Measurements from ENCODE around the gene SCIN. TPM values are rescaled to one million over a fixed set of nuclear protein-coding genes. Genes with fewer than 3 reads are reported as not detected.

Gene SCIN
- polyA plus RNA-seq, 1 donor: 4.3 TPM

DNA sequence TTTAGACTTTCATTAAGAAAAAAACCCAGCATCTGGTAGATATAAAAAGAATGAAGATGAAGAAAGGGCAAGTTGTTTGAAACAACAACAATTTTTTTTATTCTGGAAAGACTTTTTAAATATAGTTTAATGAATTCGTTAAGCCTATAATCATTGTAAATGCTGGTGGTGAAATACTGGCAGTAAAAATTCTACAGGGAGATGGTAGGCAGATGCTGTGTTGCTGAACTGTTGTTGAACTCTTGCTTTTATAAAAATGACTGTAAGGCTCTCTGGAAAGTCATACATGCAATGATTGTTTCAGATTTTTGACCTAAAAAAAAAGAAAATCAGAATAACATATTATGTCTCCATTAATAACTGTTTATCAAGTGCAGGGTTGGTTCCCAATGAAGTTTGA is 39.0 kb downstream of the SCIN start:
- Histone ChIP-seq H3K4me3 (ENCODE audit: low read length) (no peak overlapping the region), H3K9me3 (ENCODE audit: control insufficient read depth, low read depth, low read length) (no peaks in the 10 kb centered on the region), H3K27ac (ENCODE audit: low read length) (no peak overlapping the region), H3K36me3 (ENCODE audit: control insufficient read depth, insufficient read depth, low read length) (no peaks in the 10 kb centered on the region), H3K4me1 (ENCODE audit: control insufficient read depth, insufficient read depth, low read length) (no peaks in the 10 kb centered on the region), H3K27me3 (ENCODE audit: control insufficient read depth, insufficient read depth, low read length) (no peaks in the 10 kb centered on the region)
- DNase-seq: no peak
- WGBS (ENCODE audit: insufficient coverage, low lambda C conversion rate): no CpG with 5 or more reads among the region's 1 CpG

DNA sequence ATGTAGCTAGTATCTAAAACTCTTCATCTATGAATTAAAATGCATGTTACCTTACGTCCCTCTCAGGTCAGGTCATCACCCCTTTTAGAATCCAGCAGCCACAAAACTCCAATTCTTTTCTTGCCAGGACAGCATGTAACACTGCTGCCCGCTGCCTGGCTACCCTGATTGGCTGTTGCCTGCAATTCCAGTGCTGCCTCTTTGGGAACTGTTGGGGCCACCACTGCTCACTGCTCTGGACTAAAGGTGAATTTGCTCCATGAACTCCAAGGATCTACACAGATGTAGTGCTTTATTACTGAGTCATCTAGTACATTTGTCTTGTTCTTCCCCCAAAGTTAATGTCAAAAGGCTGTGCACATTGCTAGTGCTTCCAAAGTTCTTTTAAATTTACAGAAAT is 40.4 kb downstream of the SCIN start:
- Histone ChIP-seq H3K36me3 (ENCODE audit: control insufficient read depth, insufficient read depth, low read length) (no peaks in the 10 kb centered on the region), H3K4me1 (ENCODE audit: control insufficient read depth, insufficient read depth, low read length) (no peaks in the 10 kb centered on the region), H3K27me3 (ENCODE audit: control insufficient read depth, insufficient read depth, low read length) (no peaks in the 10 kb centered on the region), H3K9me3 (ENCODE audit: control insufficient read depth, low read depth, low read length) (no peaks in the 10 kb centered on the region), H3K27ac (ENCODE audit: low read length) (no peak overlapping the region), H3K4me3 (ENCODE audit: low read length) (no peak overlapping the region)
- no peak for DNase-seq
- no CpG with 5 or more reads among the region's 2 CpGs for WGBS (ENCODE audit: insufficient coverage, low lambda C conversion rate)

DNA sequence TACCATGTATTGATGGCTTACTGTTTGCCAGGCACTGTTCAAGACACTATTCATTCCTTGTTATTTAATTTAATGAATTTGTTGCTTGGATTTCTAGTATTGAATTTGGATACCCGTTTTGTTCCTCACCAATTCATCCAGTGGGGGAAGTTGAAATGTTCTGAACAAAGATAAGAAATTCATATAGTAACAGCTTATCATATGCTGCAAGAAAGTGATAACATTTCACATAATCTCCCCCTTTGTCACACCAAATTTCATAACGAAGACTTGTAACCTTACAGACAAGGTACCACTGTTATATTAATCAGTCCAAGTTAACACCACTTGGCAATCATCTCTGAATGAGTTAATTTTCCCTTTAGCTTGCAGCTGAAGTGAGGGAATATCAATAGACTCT is 42.1 kb downstream of the SCIN start:
- H3K4me1 ChIP-seq (ENCODE audit: control insufficient read depth, insufficient read depth, low read length): no peaks in the 10 kb centered on the region
- H3K9me3 ChIP-seq (ENCODE audit: control insufficient read depth, low read depth, low read length): no peaks in the 10 kb centered on the region
- no peaks in the 10 kb centered on the region for H3K27me3 ChIP-seq (ENCODE audit: control insufficient read depth, insufficient read depth, low read length)
- no peaks in the 10 kb centered on the region for H3K36me3 ChIP-seq (ENCODE audit: control insufficient read depth, insufficient read depth, low read length)
- WGBS (ENCODE audit: insufficient coverage, low lambda C conversion rate): 60% methylated on average over 1 of the region's 2 CpGs
- H3K27ac ChIP-seq (ENCODE audit: low read length): no peak overlapping the region
- no peak overlapping the region for H3K4me3 ChIP-seq (ENCODE audit: low read length)
- DNase-seq: no peak

DNA sequence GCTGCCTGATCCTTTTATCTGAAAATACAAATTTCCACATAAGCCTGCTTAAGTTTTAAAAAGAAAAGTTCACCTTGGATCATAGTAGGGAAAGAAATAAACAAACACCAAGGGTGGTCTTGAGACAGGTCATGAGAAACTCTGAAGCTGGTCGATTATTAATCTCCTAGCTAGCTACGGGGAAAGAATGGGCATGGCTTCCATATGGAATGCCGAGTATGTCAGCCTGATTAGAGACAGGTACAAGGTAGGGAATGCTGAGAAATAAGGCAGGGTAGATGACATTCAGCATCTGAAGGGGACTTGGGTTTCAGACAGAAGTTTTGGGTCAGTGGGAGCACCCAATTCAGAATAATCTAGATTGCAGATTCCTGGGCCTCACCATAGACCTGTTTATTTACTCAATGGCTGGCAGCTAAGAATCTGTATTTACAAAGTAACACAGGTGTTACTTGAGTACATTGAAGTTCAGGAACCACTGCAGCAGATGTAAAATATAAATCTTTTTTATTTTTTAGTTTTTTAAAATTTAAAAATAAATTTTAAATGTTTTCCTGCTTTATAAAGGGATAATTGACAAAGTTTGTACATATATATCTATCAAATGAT is 49.0 kb downstream of the SCIN start:
- Histone ChIP-seq H3K27ac (ENCODE audit: low read length) (no peak overlapping the region), H3K4me3 (ENCODE audit: low read length) (no peak overlapping the region), H3K4me1 (ENCODE audit: control insufficient read depth, insufficient read depth, low read length) (no peaks in the 10 kb centered on the region), H3K27me3 (ENCODE audit: control insufficient read depth, insufficient read depth, low read length) (no peaks in the 10 kb centered on the region), H3K9me3 (ENCODE audit: control insufficient read depth, low read depth, low read length) (no peaks in the 10 kb centered on the region), H3K36me3 (ENCODE audit: control insufficient read depth, insufficient read depth, low read length) (no peaks in the 10 kb centered on the region)
- no CpG with 5 or more reads among the region's 3 CpGs for WGBS (ENCODE audit: insufficient coverage, low lambda C conversion rate)
- DNase-seq: no peak

DNA sequence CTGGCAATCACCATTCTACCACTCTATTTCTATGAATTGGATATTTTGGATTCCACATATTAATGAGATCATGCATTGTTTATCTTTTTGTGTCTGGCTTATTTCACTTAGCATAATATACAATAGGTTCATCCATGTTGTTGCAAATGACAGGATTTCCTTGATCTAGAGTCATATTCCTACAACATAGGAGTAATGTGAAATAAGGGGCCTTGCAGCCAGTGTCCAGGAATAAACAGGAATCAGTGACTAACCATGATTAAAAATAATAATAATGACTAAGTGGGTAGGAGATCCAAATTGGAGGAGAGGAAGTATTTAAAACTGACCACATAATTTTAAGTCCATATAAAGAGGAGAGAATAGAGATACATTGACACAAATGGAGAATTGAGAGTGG is 49.9 kb downstream of the SCIN start:
- no peak overlapping the region for H3K4me3 ChIP-seq (ENCODE audit: low read length)

DNA sequence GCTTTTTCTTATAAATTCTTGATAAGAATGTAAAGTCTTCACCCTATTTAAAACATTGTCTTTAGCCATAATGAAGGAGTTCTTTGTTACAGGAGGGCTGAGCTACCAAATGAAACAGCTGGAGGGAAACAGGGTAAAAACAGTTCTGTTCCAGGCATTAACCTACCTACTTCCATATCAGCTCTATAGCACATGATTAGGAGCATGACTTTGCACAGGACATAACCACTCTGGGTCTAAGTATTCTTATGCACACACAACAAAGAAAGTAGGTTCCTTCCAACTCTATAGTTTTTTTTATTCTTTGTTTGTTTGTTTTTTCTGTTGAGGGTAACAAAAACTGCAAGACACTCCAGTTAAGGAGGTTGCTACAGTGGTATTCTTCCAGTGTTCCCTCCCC is 52.7 kb downstream of the SCIN start:
- Histone ChIP-seq H3K27ac (ENCODE audit: low read length) (no peak overlapping the region), H3K36me3 (ENCODE audit: control insufficient read depth, insufficient read depth, low read length) (no peaks in the 10 kb centered on the region), H3K27me3 (ENCODE audit: control insufficient read depth, insufficient read depth, low read length) (no peaks in the 10 kb centered on the region), H3K9me3 (ENCODE audit: control insufficient read depth, low read depth, low read length) (no peaks in the 10 kb centered on the region), H3K4me1 (ENCODE audit: control insufficient read depth, insufficient read depth, low read length) (no peaks in the 10 kb centered on the region), H3K4me3 (ENCODE audit: low read length) (no peak overlapping the region)
- no peak for DNase-seq

More for the DNA sequence above, 49.9 kb downstream of the SCIN start:
- Histone ChIP-seq H3K27me3 (ENCODE audit: control insufficient read depth, insufficient read depth, low read length) (no peaks in the 10 kb centered on the region), H3K27ac (ENCODE audit: low read length) (no peak overlapping the region), H3K9me3 (ENCODE audit: control insufficient read depth, low read depth, low read length) (no peaks in the 10 kb centered on the region), H3K36me3 (ENCODE audit: control insufficient read depth, insufficient read depth, low read length) (no peaks in the 10 kb centered on the region), H3K4me1 (ENCODE audit: control insufficient read depth, insufficient read depth, low read length) (no peaks in the 10 kb centered on the region)
- no peak for DNase-seq

DNA sequence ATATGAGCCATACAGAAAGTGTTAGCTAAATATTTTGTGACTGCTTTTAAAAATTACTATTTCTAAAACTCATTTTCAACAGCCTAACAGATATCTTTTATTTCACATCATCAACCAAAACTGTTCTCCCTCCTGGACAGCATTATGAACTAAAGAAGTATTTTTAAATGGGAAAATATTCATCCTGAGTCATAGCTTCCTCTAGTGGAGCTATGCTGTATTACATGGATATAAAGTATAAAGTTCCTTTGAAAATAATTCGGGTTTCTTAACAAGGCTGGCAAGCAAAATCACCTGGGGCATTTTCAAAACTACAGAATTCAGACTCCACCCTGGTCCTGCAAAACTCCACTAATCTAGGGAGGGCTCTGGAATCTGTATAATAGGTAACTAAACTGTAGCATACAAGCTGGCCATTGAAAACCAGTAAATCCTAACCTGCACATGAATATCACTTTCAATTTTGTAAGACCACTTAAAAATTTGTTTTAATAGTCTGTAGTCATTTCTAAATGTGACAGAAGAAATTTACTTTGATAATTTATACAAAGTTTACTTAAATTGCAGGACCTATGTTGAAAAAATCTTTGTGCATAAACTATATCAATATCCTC is 53.5 kb downstream of the SCIN start:
- H3K27ac ChIP-seq (ENCODE audit: low read length): no peak overlapping the region
- no peaks in the 10 kb centered on the region for H3K36me3 ChIP-seq (ENCODE audit: control insufficient read depth, insufficient read depth, low read length)
- no peak overlapping the region for H3K4me3 ChIP-seq (ENCODE audit: low read length)
- no peaks in the 10 kb centered on the region for H3K4me1 ChIP-seq (ENCODE audit: control insufficient read depth, insufficient read depth, low read length)
- no peaks in the 10 kb centered on the region for H3K27me3 ChIP-seq (ENCODE audit: control insufficient read depth, insufficient read depth, low read length)
- DNase-seq: no peak
- no peaks in the 10 kb centered on the region for H3K9me3 ChIP-seq (ENCODE audit: control insufficient read depth, low read depth, low read length)
- no CpG with 5 or more reads among the region's 1 CpG for WGBS (ENCODE audit: insufficient coverage, low lambda C conversion rate)

DNA sequence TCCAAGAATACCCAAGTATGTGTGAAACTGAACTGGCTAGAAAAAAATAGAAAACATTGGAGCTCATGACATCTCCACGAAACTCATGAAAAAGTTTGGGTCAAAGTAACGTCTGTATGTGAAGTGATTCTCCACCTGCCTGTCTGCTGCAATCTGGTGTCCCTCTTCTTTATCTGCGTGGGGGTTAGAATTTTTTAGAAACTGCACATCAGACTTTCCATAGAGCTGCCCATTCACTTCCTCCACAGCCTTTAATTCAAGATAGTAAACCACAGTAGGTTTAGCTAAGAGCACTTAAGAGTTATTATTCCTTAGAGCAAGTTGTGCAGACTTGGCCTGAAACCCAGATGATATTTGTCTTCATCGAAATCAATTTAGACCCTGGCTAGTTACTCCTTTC is 55.3 kb downstream of the SCIN start:
- Histone ChIP-seq H3K9me3 (ENCODE audit: control insufficient read depth, low read depth, low read length) (no peaks in the 10 kb centered on the region), H3K27ac (ENCODE audit: low read length) (no peak overlapping the region), H3K27me3 (ENCODE audit: control insufficient read depth, insufficient read depth, low read length) (no peaks in the 10 kb centered on the region), H3K4me1 (ENCODE audit: control insufficient read depth, insufficient read depth, low read length) (no peaks in the 10 kb centered on the region), H3K36me3 (ENCODE audit: control insufficient read depth, insufficient read depth, low read length) (no peaks in the 10 kb centered on the region), H3K4me3 (ENCODE audit: low read length) (no peak overlapping the region)
- DNase-seq: no peak
- WGBS (ENCODE audit: insufficient coverage, low lambda C conversion rate): 70% methylated on average over 1 of the region's 4 CpGs

DNA sequence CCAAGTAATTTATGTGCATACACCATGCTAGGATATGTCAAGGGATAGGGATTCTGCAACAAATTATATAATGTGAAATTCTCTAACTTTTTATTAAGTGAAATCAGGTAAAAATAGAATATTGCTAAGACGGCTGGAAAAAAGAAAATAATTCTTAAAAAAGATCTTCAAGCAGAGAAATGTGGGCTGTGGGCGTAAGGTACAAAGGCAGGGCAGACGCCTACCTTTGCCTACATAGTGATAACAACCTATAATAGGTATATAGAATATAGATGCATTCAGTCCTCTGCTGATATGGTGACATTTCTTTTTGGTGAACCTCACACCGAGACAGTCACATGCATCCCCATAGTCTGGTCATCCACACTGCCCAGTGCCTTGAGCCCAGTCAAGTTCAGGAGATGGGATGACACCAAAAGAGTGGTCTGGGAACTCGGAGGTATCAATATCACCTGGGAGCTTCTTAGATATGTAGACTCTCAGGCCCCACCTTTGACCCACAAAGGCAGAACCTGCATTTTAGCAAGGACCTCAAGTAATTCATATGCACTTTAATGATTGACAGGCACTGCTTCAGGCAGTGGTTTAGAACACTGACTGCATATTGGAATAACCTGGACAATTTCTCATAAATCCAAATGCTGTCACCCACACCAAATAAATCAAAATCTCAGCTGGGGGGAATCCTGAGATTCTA is 59.4 kb downstream of the SCIN start:
- Histone ChIP-seq H3K27ac (ENCODE audit: low read length) (no peak overlapping the region), H3K4me1 (ENCODE audit: control insufficient read depth, insufficient read depth, low read length) (no peaks in the 10 kb centered on the region), H3K4me3 (ENCODE audit: low read length) (no peak overlapping the region), H3K36me3 (ENCODE audit: control insufficient read depth, insufficient read depth, low read length) (no peaks in the 10 kb centered on the region), H3K27me3 (ENCODE audit: control insufficient read depth, insufficient read depth, low read length) (no peaks in the 10 kb centered on the region), H3K9me3 (ENCODE audit: control insufficient read depth, low read depth, low read length) (no peaks in the 10 kb centered on the region)
- 67% methylated on average over 1 of the region's 5 CpGs for WGBS (ENCODE audit: insufficient coverage, low lambda C conversion rate)
- no peak for DNase-seq

DNA sequence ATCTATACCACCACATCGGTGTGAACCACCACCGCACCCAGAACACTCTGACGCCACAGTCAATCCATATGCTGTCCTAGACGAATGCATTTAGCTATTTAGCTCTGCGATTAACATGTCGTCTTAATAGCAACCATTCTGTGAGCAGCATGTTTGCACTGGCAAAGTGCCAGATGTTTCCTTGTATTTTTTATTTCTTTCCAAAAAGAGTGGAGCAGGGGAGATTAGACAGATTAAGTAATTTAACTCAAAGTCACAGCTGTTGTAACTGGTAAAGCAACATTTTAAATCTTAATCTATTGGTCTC is 59.9 kb downstream of the SCIN start:
- 83% methylated on average over 2 of the region's 6 CpGs for WGBS (ENCODE audit: insufficient coverage, low lambda C conversion rate)

DNA sequence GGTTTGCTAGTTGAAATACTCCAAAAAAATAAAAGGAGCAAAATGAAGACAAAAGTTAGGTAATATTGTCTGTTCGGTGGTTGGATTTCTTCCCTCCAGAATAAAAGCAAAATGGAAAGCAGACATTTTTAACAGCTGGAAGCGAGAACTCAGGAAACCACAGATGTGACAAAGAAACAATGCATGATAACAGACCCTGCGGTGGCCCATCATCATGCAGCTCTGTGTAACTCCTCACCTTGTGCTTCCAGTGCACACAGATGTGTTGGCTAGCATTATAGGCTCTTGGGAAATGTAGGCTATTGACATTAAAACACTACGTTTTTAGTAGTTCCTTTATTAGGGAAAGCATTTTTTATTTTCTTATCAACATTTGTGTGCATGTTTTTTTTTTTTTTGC is 63.1 kb downstream of the SCIN start:
- Histone ChIP-seq H3K4me3 (ENCODE audit: low read length) (no peak overlapping the region), H3K27ac (ENCODE audit: low read length) (no peak overlapping the region), H3K4me1 (ENCODE audit: control insufficient read depth, insufficient read depth, low read length) (no peaks in the 10 kb centered on the region), H3K27me3 (ENCODE audit: control insufficient read depth, insufficient read depth, low read length) (no peaks in the 10 kb centered on the region), H3K9me3 (ENCODE audit: control insufficient read depth, low read depth, low read length) (no peaks in the 10 kb centered on the region), H3K36me3 (ENCODE audit: control insufficient read depth, insufficient read depth, low read length) (no peaks in the 10 kb centered on the region)
- WGBS (ENCODE audit: insufficient coverage, low lambda C conversion rate): 100% methylated on average over 2 of the region's 4 CpGs
- DNase-seq: no peak

More for the DNA sequence above, 59.9 kb downstream of the SCIN start:
- H3K27ac ChIP-seq (ENCODE audit: low read length): no peak overlapping the region
- H3K4me3 ChIP-seq (ENCODE audit: low read length): no peak overlapping the region
- no peaks in the 10 kb centered on the region for H3K4me1 ChIP-seq (ENCODE audit: control insufficient read depth, insufficient read depth, low read length)
- DNase-seq: no peak
- no peaks in the 10 kb centered on the region for H3K9me3 ChIP-seq (ENCODE audit: control insufficient read depth, low read depth, low read length)
- H3K36me3 ChIP-seq (ENCODE audit: control insufficient read depth, insufficient read depth, low read length): no peaks in the 10 kb centered on the region
- H3K27me3 ChIP-seq (ENCODE audit: control insufficient read depth, insufficient read depth, low read length): no peaks in the 10 kb centered on the region
